Spleen (tissue), 11 donors: ENCODE data around the gene ZSCAN22. TPM values are rescaled to one million over a fixed set of nuclear protein-coding genes. Genes with fewer than 3 reads are reported as not detected.

Experiments
- DNase-seq: peaks from one replicate; pipeline ENCODE4 v3.0.0-alpha.2; 2020
- H3K27ac ChIP-seq, 8 donors: fragments of 200-600 bp; sonication (generic) in 7 of 8; 1 replicate in 4 of 8; 2 replicates in 4 of 8; pipeline versions ENCODE4 v1.5.0 to v1.8.0; 2016 to 2021; ENCODE audit warnings: inconsistent platforms in 4 of 8, mild to moderate bottlenecking in 4 of 8, moderate library complexity in 1 of 8
- H3K27me3 ChIP-seq, 7 donors: fragments of 200-600 bp; sonication (generic) in 6 of 7; replicated peaks in 1 of 7; 1 replicate in 4 of 7; 2 replicates in 3 of 7; pipeline versions ENCODE4 v1.5.0 to v1.8.0; 2016 to 2021; ENCODE audit warnings: inconsistent platforms in 3 of 7, mild to moderate bottlenecking in 1 of 7
- H3K36me3 ChIP-seq, 6 donors: fragments of 200-600 bp; sonication (generic) in 5 of 6; 1 replicate in 4 of 6; 2 replicates in 2 of 6; pipeline versions ENCODE4 v1.5.0 to v1.8.0; 2016 to 2021; ENCODE audit warnings: inconsistent platforms in 2 of 6
- H3K4me1 ChIP-seq, 6 donors: fragments of 200-600 bp; sonication (generic) in 5 of 6; 1 replicate in 3 of 6; 2 replicates in 3 of 6; pipeline versions ENCODE4 v1.5.0 to v1.8.0; 2016 to 2021; ENCODE audit warnings: inconsistent platforms in 3 of 6
- H3K4me3 ChIP-seq, 8 donors: fragments of 200-600 bp; sonication (generic) in 7 of 8; 1 replicate in 4 of 8; 2 replicates in 4 of 8; pipeline versions ENCODE4 v1.5.0 to v1.8.0; 2016 to 2021; ENCODE audit warnings: inconsistent platforms in 4 of 8, mild to moderate bottlenecking in 4 of 8, moderate library complexity in 2 of 8
- H3K9me3 ChIP-seq, 8 donors: fragments of 200-600 bp; sonication (generic) in 7 of 8; 1 replicate in 4 of 8; 2 replicates in 4 of 8; pipeline versions ENCODE4 v1.5.0 to v1.8.0; 2016 to 2021; ENCODE audit warnings: inconsistent platforms in 4 of 8
- CTCF ChIP-seq, 11 experiments: fragments of 200-600 bp in 7 of 11; fragments of 450-650 bp in 4 of 11; sonication (generic) in 4 of 11; IDR thresholded peaks in 8 of 11; conservative IDR thresholded peaks in 3 of 11; 1 replicate in 7 of 11; 2 replicates in 4 of 11; pipeline versions ENCODE4 v1.4.0 to v1.8.0; 2016 to 2021; ENCODE audit warnings: antibody characterized with exemption in 11 of 11, inconsistent platforms in 4 of 11, mild to moderate bottlenecking in 1 of 11
- POLR2A ChIP-seq, 3 donors: fragments of 450-650 bp; IDR thresholded peaks; one replicate each; pipeline ENCODE4 v1.5.1; 2017; ENCODE audit warnings: antibody characterized with exemption in 3 of 3, mild to moderate bottlenecking in 1 of 3
- POLR2AphosphoS5 ChIP-seq, 3 donors: sonication (generic); formaldehyde crosslinking; IDR thresholded peaks; one replicate each; pipeline ENCODE4 v1.5.1; 2017; ENCODE audit warnings: antibody characterized with exemption in 3 of 3
- WGBS, 5 donors: extraction: QIAGEN DNeasy Blood & Tissue Kit in 3 of 5; methylation state at CpG; one replicate each; pipeline versions ENCODE4 v1.1.5 to v1.1.7; 2013 to 2018; 5-methylcytosine and 5-hydroxymethylcytosine counted together
- intact Hi-C: fragments of 100-400 bp; cut with DNase I; formaldehyde crosslinking; loops from one replicate; pipeline ENCODE4 v1.15.0; 2023; ENCODE audit warnings: low total_unique reads
- polyA plus RNA-seq, 3 donors: library from polyadenylated mRNA; stranded (reverse); fragments of 200-250 nt; gene quantifications; one replicate each; pipeline ENCODE4 v1.2.1, GENCODE V29; 2013
- total RNA-seq, 7 donors: library from RNA; depleted of rRNA in 3 of 7; stranded (reverse); fragments of >200 nt in 3 of 7; fragmentation: NEBNext Ultra II Directional in 4 of 7; extraction: Animal tissue kit (Norgen Biotek cat#: 25700) in 4 of 7; gene quantifications; one replicate each; pipeline versions ENCODE4 v1.1.0 to v1.2.1, GENCODE V29; 2016 to 2021
- donor health status: healthy with polysubstance abuse.
- donor health status: DM: no; HTN: no; CAD: no; lungs with moderate emphysema.
- donor health status: DM: no; HTN: no; CAD: no.
- donor health status: Bipolar disorder and iron deficiency.
- donor health status: healthy.
- donor health status: DM: no; HTN: no; CAD: no.
- donor health status: DM: yes; HTN: yes; CAD: no.

ZSCAN22 gene
- total and polyA plus RNA-seq, 10 donors, result 0.48 to 3.9 (median 3.0) TPM

GRCh38 chr19:58355908-58356765 is 29.3 kb downstream of the ZSCAN22 start:
- WGBS, 5 donors, result 7 to 16% (median 10%) methylated on average over 19 to 94 of the region's 94 CpGs
- Histone ChIP-seq H3K36me3 (peaks cover 0 to 10% (median under 1%) of the 10 kb centered on the region in 6 donors), H3K4me3 (peak overlapping the region; percentile 30 to 70 (median 50)), H3K9me3 (no peaks in the 10 kb centered on the region), H3K27ac (peak overlapping the region in 5 of 8 donors; percentile 21 to 51 (median 36)), H3K27me3 (peaks cover 0 to 34% (median 10%) of the 10 kb centered on the region in 7 donors), H3K4me1 (peaks cover 18 to 37% (median 28%) of the 10 kb centered on the region in 6 donors)
- TF ChIP-seq POLR2A (IDR thresholded peaks at IDR 0.05) (no peak), POLR2AphosphoS5 (IDR thresholded peaks at IDR 0.05) (peak; percentile 33 to 80 (median 71)), CTCF (IDR thresholded peaks at IDR 0.05 in 8 of 11, conservative IDR thresholded peaks at IDR 0.05 in 3 of 11) (no peak)
- intact Hi-C loops, result no loop called here
- no peak for DNase-seq

GRCh38 chr19:58356766-58357480 is 30.1 kb downstream of the ZSCAN22 start:
- peak overlapping the region; percentile 30 to 70 (median 50) for H3K4me3 ChIP-seq
- TF ChIP-seq POLR2A (IDR thresholded peaks at IDR 0.05) (no peak), POLR2AphosphoS5 (IDR thresholded peaks at IDR 0.05) (peak in 2 of 3 donors; percentile 3 to 6)
- WGBS, 5 donors, result 26 to 45% (median 39%) methylated on average over 40 to 75 of the region's 75 CpGs
- peaks cover 0 to 27% (median 10%) of the 10 kb centered on the region in 7 donors for H3K27me3 ChIP-seq
- peaks cover 21 to 44% (median 35%) of the 10 kb centered on the region in 6 donors for H3K4me1 ChIP-seq
- intact Hi-C loops, result no loop called here
- peak overlapping the region in 5 of 8 donors; percentile 21 to 51 (median 36) for H3K27ac ChIP-seq
- no peak for DNase-seq
- no peaks in the 10 kb centered on the region for H3K9me3 ChIP-seq
- H3K36me3 ChIP-seq, result peaks cover 0 to 6% (median 0%) of the 10 kb centered on the region in 6 donors

GRCh38 chr19:58357481-58358145 is 30.8 kb downstream of the ZSCAN22 start:
- no peak for DNase-seq
- WGBS, 5 donors, result 73 to 87% (median 80%) methylated on average over 15 to 19 of the region's 19 CpGs
- Histone ChIP-seq H3K27me3 (peaks cover 0 to 27% (median 10%) of the 10 kb centered on the region in 7 donors), H3K27ac (no peak overlapping the region), H3K36me3 (peaks cover 0 to 6% (median 0%) of the 10 kb centered on the region in 6 donors), H3K9me3 (no peaks in the 10 kb centered on the region), H3K4me3 (peak overlapping the region in 4 of 8 donors; percentile 38 to 70 (median 54)), H3K4me1 (peaks cover 21 to 47% (median 36%) of the 10 kb centered on the region in 6 donors)
- intact Hi-C loops, result no loop called here
- no peak for TF ChIP-seq POLR2A (IDR thresholded peaks at IDR 0.05)
- TF ChIP-seq CTCF (IDR thresholded peaks at IDR 0.05 in 8 of 11, conservative IDR thresholded peaks at IDR 0.05 in 3 of 11), result no peak
- no peak for TF ChIP-seq POLR2AphosphoS5 (IDR thresholded peaks at IDR 0.05)

- peak; percentile 87 for DNase-seq
- H3K27ac ChIP-seq, result peak overlapping the region; percentile 88 to 96 (median 92)
- H3K9me3 ChIP-seq, result no peaks in the 10 kb centered on the region
- H3K4me1 ChIP-seq, result peaks cover 13 to 46% (median 36%) of the 10 kb centered on the region in 6 donors
- TF ChIP-seq POLR2A (IDR thresholded peaks at IDR 0.05), result no peak
- no peak for TF ChIP-seq POLR2AphosphoS5 (IDR thresholded peaks at IDR 0.05)
- no peak for TF ChIP-seq CTCF (IDR thresholded peaks at IDR 0.05 in 8 of 11, conservative IDR thresholded peaks at IDR 0.05 in 3 of 11)
- no peaks in the 10 kb centered on the region for H3K36me3 ChIP-seq
- peak overlapping the region; percentile 60 to 95 (median 84) for H3K4me3 ChIP-seq
- peaks cover 0 to 9% (median 2%) of the 10 kb centered on the region in 7 donors for H3K27me3 ChIP-seq
- intact Hi-C loops, result no loop called here
- 3 to 6% (median 5%) methylated on average over 26 to 28 of the region's 28 CpGs for WGBS, 5 donors
Observed at GRCh38 chr19:58361900-58362271, 35.1 kb downstream of the ZSCAN22 start.
